GM20431 (cell line): Measurements from ENCODE around the gene MYOT.
"Not testable (repeated sequence)": the region's sequence is repeated elsewhere in the genome, so short reads cannot be mapped to it uniquely, and the experiment has no call there.

Source experiments
- in situ Hi-C: fragments of 300-500 bp; cut with MseI, MboI; formaldehyde crosslinking; loops from one replicate; pipeline ENCODE4 v1.15.0; 2020; ENCODE audit warnings: low sequenced_read_pairs; ENCODE audit not compliant: unreplicated experiment

The MYOT gene

GRCh38 chr5:137853165-137853564 lies 14.5 kb upstream of the MYOT start:
- in situ Hi-C loops: not testable (repeated sequence)

- in situ Hi-C loops: no loop called here
Measured at GRCh38 chr5:137856201-137856600, 11.5 kb upstream of the MYOT start.

- in situ Hi-C loops: no loop called here
Measured at GRCh38 chr5:137856916-137857862, 10.5 kb upstream of the MYOT start.

GRCh38 chr5:137858223-137858916 lies 9.3 kb upstream of the MYOT start:
- in situ Hi-C loops: no loop called here

GRCh38 chr5:137858954-137859353 lies 8.7 kb upstream of the MYOT start:
- in situ Hi-C loops: no loop called here

- in situ Hi-C loops: no loop called here
Measured at GRCh38 chr5:137862251-137862650, 5.4 kb upstream of the MYOT start.

GRCh38 chr5:137863653-137864052 lies 4.0 kb upstream of the MYOT start:
- in situ Hi-C loops: not testable (repeated sequence)

GRCh38 chr5:137866541-137867388 lies 895 bp upstream of the MYOT start:
- in situ Hi-C loops: no loop called here

- in situ Hi-C loops: no loop called here
Measured at GRCh38 chr5:137870647-137871339, 3.1 kb downstream of the MYOT start.

- in situ Hi-C loops: no loop called here
Measured at GRCh38 chr5:137871571-137871970, 3.9 kb downstream of the MYOT start.

GRCh38 chr5:137872466-137872865 lies 4.8 kb downstream of the MYOT start:
- in situ Hi-C loops: no loop called here

GRCh38 chr5:137876101-137876500 lies 8.4 kb downstream of the MYOT start:
- in situ Hi-C loops: no loop called here

- in situ Hi-C loops: no loop called here
Measured at GRCh38 chr5:137880313-137880712, 12.7 kb downstream of the MYOT start.

- in situ Hi-C loops: no loop called here
Measured at GRCh38 chr5:137887831-137888230, 20.2 kb downstream of the MYOT start.

GRCh38 chr5:137888466-137888862 lies 20.8 kb downstream of the MYOT start:
- in situ Hi-C loops: no loop called here

- in situ Hi-C loops: no loop called here
Measured at GRCh38 chr5:137888863-137889759, 21.5 kb downstream of the MYOT start, which contains the start of gene PKD2L2. PKD2L2 (plus strand) TSS chr5:137889457; CDS start chr5:137889492, 35 bp downstream.

- in situ Hi-C loops: no loop called here
Measured at GRCh38 chr5:137890845-137891244, 23.2 kb downstream of the MYOT start.

- in situ Hi-C loops: no loop called here
Measured at GRCh38 chr5:137891849-137892248, 24.2 kb downstream of the MYOT start.

GRCh38 chr5:137894586-137894985 lies 26.9 kb downstream of the MYOT start:
- in situ Hi-C loops: no loop called here
